Sigmoid colon (tissue), 7 donors: ENCODE data around the gene CPSF4. TPM values are rescaled to one million over a fixed set of nuclear protein-coding genes. Genes with fewer than 3 reads are reported as not detected.

Source experiments
- DNase-seq: peaks from one replicate; pipeline ENCODE4 v3.0.0-alpha.2; 2019
- H3K27ac ChIP-seq, 4 donors: fragments of 200-600 bp; sonication (generic); one replicate each; pipeline ENCODE4 v1.5.1; 2016 to 2019; ENCODE audit warnings: mild to moderate bottlenecking in 1 of 4
- H3K27me3 ChIP-seq, 3 donors: fragments of 200-600 bp; sonication (generic); one replicate each; pipeline ENCODE4 v1.5.1; 2019; ENCODE audit warnings: mild to moderate bottlenecking in 1 of 3
- H3K36me3 ChIP-seq, 4 donors: fragments of 200-600 bp; sonication (generic); one replicate each; pipeline ENCODE4 v1.5.1; 2016 to 2019
- H3K4me1 ChIP-seq, 4 donors: fragments of 200-600 bp; sonication (generic); one replicate each; pipeline ENCODE4 v1.5.1; 2017 to 2019
- H3K4me3 ChIP-seq, 4 donors: fragments of 200-600 bp; sonication (generic); one replicate each; pipeline ENCODE4 v1.5.1; 2017 to 2019; ENCODE audit warnings: mild to moderate bottlenecking in 2 of 4, moderate library complexity in 1 of 4
- H3K9me3 ChIP-seq, 4 donors: fragments of 200-600 bp in 3 of 4; sonication (generic) in 3 of 4; one replicate each; pipeline versions ENCODE4 v1.5.1 to v1.6.1; 2013 to 2019
- EP300 ChIP-seq, 4 donors: sonication (generic); formaldehyde crosslinking; IDR thresholded peaks; one replicate each; pipeline ENCODE4 v1.6.1; 2017; ENCODE audit warnings: antibody characterized with exemption in 4 of 4
- POLR2A ChIP-seq, 2 donors: fragments of 450-650 bp; IDR thresholded peaks; one replicate each; pipeline ENCODE4 v1.6.1; 2016; ENCODE audit warnings: antibody characterized with exemption in 2 of 2, mild to moderate bottlenecking in 2 of 2, moderate library complexity in 2 of 2
- POLR2AphosphoS5 ChIP-seq, 4 donors: sonication (generic); formaldehyde crosslinking; IDR thresholded peaks; one replicate each; pipeline ENCODE4 v1.6.1; 2017; ENCODE audit warnings: antibody characterized with exemption in 4 of 4
- WGBS, 2 donors: extraction: QIAGEN DNeasy Blood & Tissue Kit; methylation state at CpG; one replicate each; pipeline ENCODE4 v1.1.7; 2013; 5-methylcytosine and 5-hydroxymethylcytosine counted together
- intact Hi-C: fragments of 100-400 bp; cut with DNase I; formaldehyde crosslinking; loops from one replicate; pipeline ENCODE4 v1.15.1; 2023
- polyA plus RNA-seq, 3 donors: library from polyadenylated mRNA; stranded (reverse); fragments of 200-250 nt; gene quantifications; one replicate each; pipeline ENCODE4 v1.2.3, GENCODE V29; 2013
- total RNA-seq, 4 donors: library from RNA; depleted of rRNA; stranded (reverse); fragments of >200 nt; gene quantifications; one replicate each; pipeline ENCODE4 v1.1.0, GENCODE V29; 2016
- TF ChIP-seq, protein P1 (sequence below), 4 experiments: fragments of 450-650 bp in 3 of 4; fragments of 200-600 bp in 1 of 4; IDR thresholded peaks; one replicate each; pipeline ENCODE4 v1.5.1; 2016 to 2019; ENCODE audit warnings: antibody characterized with exemption in 4 of 4, mild to moderate bottlenecking in 3 of 4, moderate library complexity in 2 of 4
- donor health status: healthy with polysubstance abuse.
- donor health status: Bipolar disorder and iron deficiency.
- donor health status: healthy.

CPSF4 gene
- total and polyA plus RNA-seq, 7 donors: 12.7 to 32.3 (median 28.0) TPM

DNA sequence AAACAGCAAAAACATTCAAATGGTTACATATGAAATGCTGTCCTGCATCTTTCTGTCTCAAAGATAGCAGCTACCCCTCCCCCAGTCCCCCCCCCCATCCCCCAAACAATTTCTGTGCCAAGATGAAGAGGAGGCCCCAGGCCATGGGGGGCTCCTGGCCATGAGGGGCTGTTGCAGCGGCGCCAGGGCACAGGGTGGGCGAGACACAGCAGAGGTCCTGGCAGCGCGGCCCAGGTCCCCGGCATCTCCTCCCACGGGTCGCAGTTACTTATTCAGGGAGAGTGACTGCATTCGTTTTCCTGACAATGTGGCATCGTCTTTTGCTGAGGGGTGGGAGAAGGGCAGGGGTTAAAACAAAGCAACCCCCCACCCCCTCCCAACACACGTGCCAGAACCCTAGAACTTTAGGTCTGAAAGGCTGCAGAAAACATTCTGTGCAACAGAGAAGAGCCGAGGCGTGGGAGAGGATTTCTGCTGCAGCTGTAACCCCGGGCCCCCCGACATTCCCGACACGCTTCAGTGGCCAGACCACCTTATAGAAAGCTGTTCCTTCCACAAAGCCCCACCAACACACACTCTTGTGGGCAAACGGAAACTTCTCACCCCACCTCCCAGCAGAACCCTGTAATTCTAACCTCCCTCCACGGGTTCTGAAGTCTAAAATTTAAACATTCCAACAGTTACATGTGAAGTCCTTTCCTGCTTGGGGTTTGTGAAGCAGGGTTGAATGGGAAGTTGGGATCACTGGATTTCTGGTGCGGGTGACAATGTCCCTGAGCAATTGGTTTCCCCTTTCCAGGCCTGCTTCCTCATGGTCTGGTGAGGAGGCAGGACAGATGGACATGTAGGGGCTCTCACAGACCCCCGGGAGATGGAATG is 42.1 kb upstream of the CPSF4 start:
- Histone ChIP-seq H3K27me3 (no peaks in the 10 kb centered on the region), H3K4me3 (no peak overlapping the region), H3K4me1 (peaks cover 0 to 22% (median 19%) of the 10 kb centered on the region in 4 donors), H3K36me3 (peaks cover 8 to 68% (median 38%) of the 10 kb centered on the region in 4 donors), H3K9me3 (no peaks in the 10 kb centered on the region), H3K27ac (no peak overlapping the region)
- intact Hi-C loops: no loop called here
- WGBS, 2 donors: 84 to 89% methylated on average over 21 of the region's 21 CpGs
- no peak for TF ChIP-seq EP300 (IDR thresholded peaks at IDR 0.05)
- no peak for TF ChIP-seq POLR2AphosphoS5 (IDR thresholded peaks at IDR 0.05)
- no peak for TF ChIP-seq POLR2A (IDR thresholded peaks at IDR 0.05)
- TF ChIP-seq, protein P1, sequence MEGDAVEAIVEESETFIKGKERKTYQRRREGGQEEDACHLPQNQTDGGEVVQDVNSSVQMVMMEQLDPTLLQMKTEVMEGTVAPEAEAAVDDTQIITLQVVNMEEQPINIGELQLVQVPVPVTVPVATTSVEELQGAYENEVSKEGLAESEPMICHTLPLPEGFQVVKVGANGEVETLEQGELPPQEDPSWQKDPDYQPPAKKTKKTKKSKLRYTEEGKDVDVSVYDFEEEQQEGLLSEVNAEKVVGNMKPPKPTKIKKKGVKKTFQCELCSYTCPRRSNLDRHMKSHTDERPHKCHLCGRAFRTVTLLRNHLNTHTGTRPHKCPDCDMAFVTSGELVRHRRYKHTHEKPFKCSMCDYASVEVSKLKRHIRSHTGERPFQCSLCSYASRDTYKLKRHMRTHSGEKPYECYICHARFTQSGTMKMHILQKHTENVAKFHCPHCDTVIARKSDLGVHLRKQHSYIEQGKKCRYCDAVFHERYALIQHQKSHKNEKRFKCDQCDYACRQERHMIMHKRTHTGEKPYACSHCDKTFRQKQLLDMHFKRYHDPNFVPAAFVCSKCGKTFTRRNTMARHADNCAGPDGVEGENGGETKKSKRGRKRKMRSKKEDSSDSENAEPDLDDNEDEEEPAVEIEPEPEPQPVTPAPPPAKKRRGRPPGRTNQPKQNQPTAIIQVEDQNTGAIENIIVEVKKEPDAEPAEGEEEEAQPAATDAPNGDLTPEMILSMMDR (IDR thresholded peaks at IDR 0.05): no peak
- DNase-seq: no peak

DNA sequence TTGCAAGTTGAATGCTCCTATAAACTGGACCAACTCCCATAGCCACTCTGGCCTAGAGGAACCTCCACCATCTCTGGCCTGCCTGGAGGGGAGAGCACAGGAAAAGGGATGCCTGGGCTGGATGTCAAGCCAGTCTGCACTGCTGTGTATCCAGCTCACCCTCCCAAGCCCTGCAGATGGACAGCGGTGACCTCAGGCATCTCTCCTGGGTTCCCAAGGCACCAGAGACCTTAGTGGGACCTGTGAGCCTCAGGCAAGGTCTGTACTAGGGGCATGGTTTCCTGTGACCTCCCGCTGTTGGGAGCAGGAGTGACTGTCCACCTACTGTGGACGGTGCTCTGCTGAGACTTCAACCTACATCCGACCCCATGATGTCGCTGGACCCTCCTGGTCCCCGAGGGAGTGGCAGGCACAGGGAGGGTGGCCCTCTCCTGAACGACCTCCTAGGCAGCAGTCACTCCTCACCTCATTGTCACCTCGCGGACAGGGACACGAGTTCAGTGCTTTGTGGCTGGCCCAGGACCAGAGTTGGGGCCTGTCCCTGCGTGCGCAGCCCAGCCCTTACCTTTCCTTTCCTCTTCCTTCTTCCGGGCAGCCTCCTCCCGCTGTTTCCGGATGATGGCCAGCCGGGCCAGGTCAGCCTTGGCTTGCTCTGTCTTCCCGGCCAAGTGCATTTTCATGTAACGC is 41.3 kb upstream of the CPSF4 start:
- Histone ChIP-seq H3K36me3 (peaks cover 13 to 75% (median 45%) of the 10 kb centered on the region in 4 donors), H3K27ac (no peak overlapping the region), H3K27me3 (no peaks in the 10 kb centered on the region), H3K4me3 (no peak overlapping the region), H3K9me3 (no peaks in the 10 kb centered on the region), H3K4me1 (peaks cover 0 to 17% (median 15%) of the 10 kb centered on the region in 4 donors)
- intact Hi-C loops: no loop called here
- DNase-seq: no peak
- TF ChIP-seq, protein P1 (IDR thresholded peaks at IDR 0.05): no peak
- no peak for TF ChIP-seq POLR2AphosphoS5 (IDR thresholded peaks at IDR 0.05)
- no peak for TF ChIP-seq POLR2A (IDR thresholded peaks at IDR 0.05)
- no peak for TF ChIP-seq EP300 (IDR thresholded peaks at IDR 0.05)
- 89 to 90% methylated on average over 18 of the region's 18 CpGs for WGBS, 2 donors

DNA sequence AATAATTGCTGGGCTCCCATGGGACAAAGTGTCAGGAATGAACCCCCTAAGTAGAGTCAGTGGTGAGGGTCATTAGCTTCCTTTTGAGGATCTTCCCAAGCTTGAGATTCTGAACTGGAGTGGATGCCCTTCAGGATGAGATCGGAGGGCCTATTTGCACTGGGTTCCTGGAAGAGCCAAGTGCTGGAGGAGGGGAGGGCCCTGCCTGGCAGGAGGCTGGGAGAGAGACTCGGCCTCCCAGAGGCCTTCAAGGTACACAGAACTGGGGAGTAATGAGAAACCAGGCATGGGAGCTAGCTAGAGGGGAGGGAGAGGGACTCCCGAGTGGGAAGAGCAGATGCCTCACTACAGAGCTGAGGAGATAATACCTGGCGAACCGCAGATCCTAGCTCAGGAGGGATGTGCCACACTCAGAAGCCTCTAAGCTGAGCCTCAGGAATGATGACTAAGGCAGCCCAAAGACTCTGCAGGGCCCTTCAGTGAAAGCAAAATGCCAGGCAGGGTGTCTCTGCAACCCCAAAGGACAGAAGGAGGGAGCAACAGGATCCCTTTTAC is 39.8 kb upstream of the CPSF4 start:
- no peak overlapping the region for H3K4me3 ChIP-seq
- H3K9me3 ChIP-seq: no peaks in the 10 kb centered on the region
- 83 to 84% methylated on average over 5 of the region's 5 CpGs for WGBS, 2 donors
- TF ChIP-seq, protein P1 (IDR thresholded peaks at IDR 0.05): no peak
- TF ChIP-seq POLR2AphosphoS5 (IDR thresholded peaks at IDR 0.05) (no peak), EP300 (IDR thresholded peaks at IDR 0.05) (no peak), POLR2A (IDR thresholded peaks at IDR 0.05) (no peak)
- H3K27me3 ChIP-seq: no peaks in the 10 kb centered on the region
- no peak overlapping the region for H3K27ac ChIP-seq
- peaks cover 16 to 91% (median 56%) of the 10 kb centered on the region in 4 donors for H3K36me3 ChIP-seq
- peaks cover 0 to 5% (median 2%) of the 10 kb centered on the region in 4 donors for H3K4me1 ChIP-seq
- intact Hi-C loops: no loop called here
- DNase-seq: no peak

DNA sequence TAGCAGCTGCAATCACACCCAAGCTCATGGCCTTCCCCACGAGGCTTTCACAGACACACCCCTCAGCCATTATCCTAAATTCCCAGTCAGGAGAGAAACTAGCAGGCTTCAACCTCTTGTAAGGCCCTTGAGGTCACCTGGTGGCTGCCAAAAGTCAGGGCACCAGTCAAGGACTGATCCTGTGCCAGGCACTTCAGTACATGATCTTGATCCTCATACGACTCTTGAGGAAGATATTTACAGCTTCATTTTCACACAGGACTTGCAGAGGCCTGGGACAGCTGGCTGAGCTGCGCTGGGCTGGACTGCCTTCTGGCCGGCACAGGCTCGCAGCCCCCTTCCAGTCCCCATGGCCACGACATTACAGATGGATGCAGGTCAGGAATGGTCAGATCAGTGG is 39.1 kb upstream of the CPSF4 start:
- DNase-seq: no peak
- Histone ChIP-seq H3K27ac (no peak overlapping the region), H3K4me1 (peaks cover 0 to 10% (median 6%) of the 10 kb centered on the region in 4 donors), H3K36me3 (peaks cover 16 to 97% (median 60%) of the 10 kb centered on the region in 4 donors), H3K9me3 (no peaks in the 10 kb centered on the region), H3K27me3 (no peaks in the 10 kb centered on the region), H3K4me3 (no peak overlapping the region)
- TF ChIP-seq POLR2A (IDR thresholded peaks at IDR 0.05) (no peak), POLR2AphosphoS5 (IDR thresholded peaks at IDR 0.05) (no peak), EP300 (IDR thresholded peaks at IDR 0.05) (no peak)
- TF ChIP-seq, protein P1 (IDR thresholded peaks at IDR 0.05): no peak
- 78 to 84% methylated on average over 6 of the region's 6 CpGs for WGBS, 2 donors
- intact Hi-C loops: no loop called here
